ENCODE results near the gene TMEM179B. TPM values are rescaled to one million over a fixed set of nuclear protein-coding genes. Genes with fewer than 3 reads are reported as not detected.

Gene TMEM179B
- total and polyA plus RNA-seq, 2 of the 13 experiments (the other 11 are each of a cell fraction or from before 2014, with no cell fraction given): 24.8 to 25.7 TPM

DNA sequence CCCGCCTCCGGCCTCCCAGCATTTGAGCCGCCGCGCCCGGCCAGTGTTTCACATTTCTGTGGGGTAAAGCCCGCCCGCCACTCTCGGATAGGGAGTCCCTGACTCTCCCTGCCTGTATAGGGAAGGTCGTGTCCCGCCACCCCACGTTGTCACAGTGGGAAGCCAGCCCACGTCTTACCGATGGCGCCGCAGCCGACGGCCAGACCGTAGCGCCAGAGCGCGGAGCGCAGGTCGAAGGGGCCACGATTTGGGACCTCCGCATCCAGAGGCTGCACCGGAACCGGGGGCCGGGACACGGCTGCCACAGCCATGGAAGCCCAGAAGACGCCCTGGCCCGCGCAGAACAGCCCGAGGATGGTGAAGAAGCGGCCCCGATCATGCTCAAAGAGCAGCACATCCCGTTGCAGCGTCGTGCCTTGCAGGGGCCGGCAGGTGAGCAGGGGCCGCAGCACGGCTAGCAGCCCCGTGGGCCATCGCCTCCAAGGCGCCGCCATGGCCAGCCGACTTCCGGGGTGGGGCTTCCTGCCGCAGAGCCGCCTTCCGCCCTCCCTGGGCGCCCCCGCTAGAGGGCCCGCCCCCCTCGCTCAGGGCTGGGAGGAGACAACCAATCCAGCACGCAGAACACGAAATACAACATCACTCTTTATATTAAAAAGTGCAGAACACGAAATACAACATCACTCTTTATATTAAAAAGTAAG, 4.4 kb downstream of the TMEM179B start, which contains the start of gene TMEM223 (continued):
- TF ChIP-seq, protein P1, sequence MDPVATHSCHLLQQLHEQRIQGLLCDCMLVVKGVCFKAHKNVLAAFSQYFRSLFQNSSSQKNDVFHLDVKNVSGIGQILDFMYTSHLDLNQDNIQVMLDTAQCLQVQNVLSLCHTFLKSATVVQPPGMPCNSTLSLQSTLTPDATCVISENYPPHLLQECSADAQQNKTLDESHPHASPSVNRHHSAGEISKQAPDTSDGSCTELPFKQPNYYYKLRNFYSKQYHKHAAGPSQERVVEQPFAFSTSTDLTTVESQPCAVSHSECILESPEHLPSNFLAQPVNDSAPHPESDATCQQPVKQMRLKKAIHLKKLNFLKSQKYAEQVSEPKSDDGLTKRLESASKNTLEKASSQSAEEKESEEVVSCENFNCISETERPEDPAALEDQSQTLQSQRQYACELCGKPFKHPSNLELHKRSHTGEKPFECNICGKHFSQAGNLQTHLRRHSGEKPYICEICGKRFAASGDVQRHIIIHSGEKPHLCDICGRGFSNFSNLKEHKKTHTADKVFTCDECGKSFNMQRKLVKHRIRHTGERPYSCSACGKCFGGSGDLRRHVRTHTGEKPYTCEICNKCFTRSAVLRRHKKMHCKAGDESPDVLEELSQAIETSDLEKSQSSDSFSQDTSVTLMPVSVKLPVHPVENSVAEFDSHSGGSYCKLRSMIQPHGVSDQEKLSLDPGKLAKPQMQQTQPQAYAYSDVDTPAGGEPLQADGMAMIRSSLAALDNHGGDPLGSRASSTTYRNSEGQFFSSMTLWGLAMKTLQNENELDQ (CRISPR knock-in tag; IDR thresholded peaks at IDR 0.05; ENCODE audit: borderline replicate concordance): no peak
- TF ChIP-seq MAF1 (CRISPR knock-in tag; IDR thresholded peaks at IDR 0.05; ENCODE audit: borderline replicate concordance) (no peak), FOXA3 (CRISPR knock-in tag; IDR thresholded peaks at IDR 0.05) (peak; percentile 38; the same call in 1 of the 2 replicates), HES4 (CRISPR knock-in tag; IDR thresholded peaks at IDR 0.05; ENCODE audit: borderline replicate concordance) (peak; percentile 33; the same call in 1 of the 2 replicates), GFI1 (CRISPR knock-in tag; IDR thresholded peaks at IDR 0.05; ENCODE audit: borderline replicate concordance) (peak; percentile 71), REPIN1 (CRISPR knock-in tag; IDR thresholded peaks at IDR 0.05; ENCODE audit: borderline replicate concordance, low read depth) (0 out of 2 replicates have a peak, but pooled peaks have one; percentile 47), CBFB (CRISPR knock-in tag; IDR thresholded peaks at IDR 0.05) (peak; percentile 78), SP4 (CRISPR knock-in tag; IDR thresholded peaks at IDR 0.05) (peak; percentile 73), KIAA2018 (CRISPR knock-in tag; IDR thresholded peaks at IDR 0.05; ENCODE audit: borderline replicate concordance) (0 out of 2 replicates have a peak, but pooled peaks have one; percentile 38), ZNF572 (CRISPR knock-in tag; IDR thresholded peaks at IDR 0.05) (peak; percentile 68; the same call in 1 of the 2 replicates), ZNF451 (CRISPR knock-in tag; IDR thresholded peaks at IDR 0.05) (peak; percentile 28; the same call in 1 of the 2 replicates), SMAD3 (CRISPR knock-in tag; IDR thresholded peaks at IDR 0.05) (peak; percentile 66; the same call in 1 of the 2 replicates), RAD21 (CRISPR knock-in tag; IDR thresholded peaks at IDR 0.05) (peak; percentile 62)
- TF ChIP-seq, protein P2, sequence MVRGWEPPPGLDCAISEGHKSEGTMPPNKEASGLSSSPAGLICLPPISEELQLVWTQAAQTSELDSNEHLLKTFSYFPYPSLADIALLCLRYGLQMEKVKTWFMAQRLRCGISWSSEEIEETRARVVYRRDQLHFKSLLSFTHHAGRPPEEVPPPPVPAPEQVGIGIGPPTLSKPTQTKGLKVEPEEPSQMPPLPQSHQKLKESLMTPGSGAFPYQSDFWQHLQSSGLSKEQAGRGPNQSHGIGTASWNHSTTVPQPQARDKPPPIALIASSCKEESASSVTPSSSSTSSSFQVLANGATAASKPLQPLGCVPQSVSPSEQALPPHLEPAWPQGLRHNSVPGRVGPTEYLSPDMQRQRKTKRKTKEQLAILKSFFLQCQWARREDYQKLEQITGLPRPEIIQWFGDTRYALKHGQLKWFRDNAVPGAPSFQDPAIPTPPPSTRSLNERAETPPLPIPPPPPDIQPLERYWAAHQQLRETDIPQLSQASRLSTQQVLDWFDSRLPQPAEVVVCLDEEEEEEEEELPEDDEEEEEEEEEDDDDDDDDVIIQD (CRISPR knock-in tag; IDR thresholded peaks at IDR 0.05; ENCODE audit: low read depth): no peak
- TF ChIP-seq, protein P3, sequence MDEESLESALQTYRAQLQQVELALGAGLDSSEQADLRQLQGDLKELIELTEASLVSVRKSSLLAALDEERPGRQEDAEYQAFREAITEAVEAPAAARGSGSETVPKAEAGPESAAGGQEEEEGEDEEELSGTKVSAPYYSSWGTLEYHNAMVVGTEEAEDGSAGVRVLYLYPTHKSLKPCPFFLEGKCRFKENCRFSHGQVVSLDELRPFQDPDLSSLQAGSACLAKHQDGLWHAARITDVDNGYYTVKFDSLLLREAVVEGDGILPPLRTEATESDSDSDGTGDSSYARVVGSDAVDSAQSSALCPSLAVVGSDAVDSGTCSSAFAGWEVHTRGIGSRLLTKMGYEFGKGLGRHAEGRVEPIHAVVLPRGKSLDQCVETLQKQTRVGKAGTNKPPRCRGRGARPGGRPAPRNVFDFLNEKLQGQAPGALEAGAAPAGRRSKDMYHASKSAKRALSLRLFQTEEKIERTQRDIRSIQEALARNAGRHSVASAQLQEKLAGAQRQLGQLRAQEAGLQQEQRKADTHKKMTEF (CRISPR knock-in tag; IDR thresholded peaks at IDR 0.05): peak; percentile 89
